WI38 (cell line): ENCODE data around the gene SF3B2.

ENCODE experiments used
- H3K4me3 ChIP-seq: 2 replicates; pipeline ENCODE4 v1.5.1; 2011; ENCODE audit warnings: low read depth, mild to moderate bottlenecking, control low read depth, low read length
- TF ChIP-seq, protein P1 (sequence below): IDR thresholded peaks from 2 replicates; pipeline ENCODE4 v1.5.1; 2012; ENCODE audit warnings: low read depth, mild to moderate bottlenecking, control low read depth, low read length

SF3B2 gene

DNA sequence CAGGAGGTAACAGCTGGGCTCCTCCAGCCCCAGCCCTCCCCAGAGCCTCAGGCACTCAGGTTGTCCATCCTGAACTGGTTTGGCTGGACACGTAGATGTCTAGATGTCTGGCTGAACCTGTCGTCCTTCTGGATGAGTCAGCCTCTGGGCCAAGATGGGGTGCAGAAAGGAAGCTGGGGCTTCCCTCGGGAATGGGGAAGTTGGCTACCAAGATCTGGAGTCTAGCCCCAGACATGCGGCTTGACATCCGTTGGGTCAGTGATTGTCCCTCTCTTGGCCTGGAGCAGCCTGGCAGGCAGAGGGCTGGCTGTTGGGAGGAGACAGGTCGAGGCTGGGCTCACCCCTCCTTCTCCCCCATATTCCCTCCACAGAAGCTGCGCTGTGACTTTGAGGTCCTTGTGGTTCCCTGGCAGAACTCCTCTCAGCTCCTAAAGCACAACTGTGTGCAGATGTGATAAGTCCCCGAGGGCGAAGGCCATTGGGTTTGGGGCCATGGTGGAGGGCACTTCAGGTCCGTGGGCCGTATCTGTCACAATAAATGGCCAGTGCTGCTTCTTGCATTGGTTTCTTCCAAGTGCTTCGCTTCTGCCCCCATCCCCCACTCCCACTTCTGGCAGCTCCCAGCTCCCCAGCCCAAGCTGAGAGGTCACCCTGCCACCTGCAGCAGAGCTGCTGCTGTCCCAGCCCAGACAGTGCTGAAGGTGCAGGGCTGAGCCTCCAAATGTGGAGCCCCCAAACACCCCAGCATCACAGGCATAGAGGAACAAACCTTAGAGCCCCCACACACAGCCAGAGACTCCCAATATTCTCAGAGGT, 39.0 kb upstream of the SF3B2 start:
- no peak overlapping the region for H3K4me3 ChIP-seq
- TF ChIP-seq, protein P1, sequence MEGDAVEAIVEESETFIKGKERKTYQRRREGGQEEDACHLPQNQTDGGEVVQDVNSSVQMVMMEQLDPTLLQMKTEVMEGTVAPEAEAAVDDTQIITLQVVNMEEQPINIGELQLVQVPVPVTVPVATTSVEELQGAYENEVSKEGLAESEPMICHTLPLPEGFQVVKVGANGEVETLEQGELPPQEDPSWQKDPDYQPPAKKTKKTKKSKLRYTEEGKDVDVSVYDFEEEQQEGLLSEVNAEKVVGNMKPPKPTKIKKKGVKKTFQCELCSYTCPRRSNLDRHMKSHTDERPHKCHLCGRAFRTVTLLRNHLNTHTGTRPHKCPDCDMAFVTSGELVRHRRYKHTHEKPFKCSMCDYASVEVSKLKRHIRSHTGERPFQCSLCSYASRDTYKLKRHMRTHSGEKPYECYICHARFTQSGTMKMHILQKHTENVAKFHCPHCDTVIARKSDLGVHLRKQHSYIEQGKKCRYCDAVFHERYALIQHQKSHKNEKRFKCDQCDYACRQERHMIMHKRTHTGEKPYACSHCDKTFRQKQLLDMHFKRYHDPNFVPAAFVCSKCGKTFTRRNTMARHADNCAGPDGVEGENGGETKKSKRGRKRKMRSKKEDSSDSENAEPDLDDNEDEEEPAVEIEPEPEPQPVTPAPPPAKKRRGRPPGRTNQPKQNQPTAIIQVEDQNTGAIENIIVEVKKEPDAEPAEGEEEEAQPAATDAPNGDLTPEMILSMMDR, result no peak

DNA sequence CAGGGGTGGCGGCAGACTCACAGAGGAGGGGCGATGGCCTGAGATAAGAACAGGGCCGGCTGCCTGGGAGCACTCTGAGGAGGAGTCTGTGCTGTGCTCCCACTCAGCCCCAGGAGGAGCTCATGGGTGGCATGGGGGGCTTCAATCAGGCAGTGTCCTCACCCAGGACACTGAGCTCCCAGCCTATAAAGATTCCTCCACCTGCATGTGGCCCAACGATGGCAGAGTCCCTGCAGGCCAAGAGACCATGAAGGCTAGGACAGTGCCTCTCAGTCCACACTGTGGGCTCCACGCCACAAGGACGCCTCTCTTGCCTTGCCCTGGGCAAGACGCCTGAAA, 38.4 kb upstream of the SF3B2 start:
- TF ChIP-seq, protein P1, result no peak

DNA sequence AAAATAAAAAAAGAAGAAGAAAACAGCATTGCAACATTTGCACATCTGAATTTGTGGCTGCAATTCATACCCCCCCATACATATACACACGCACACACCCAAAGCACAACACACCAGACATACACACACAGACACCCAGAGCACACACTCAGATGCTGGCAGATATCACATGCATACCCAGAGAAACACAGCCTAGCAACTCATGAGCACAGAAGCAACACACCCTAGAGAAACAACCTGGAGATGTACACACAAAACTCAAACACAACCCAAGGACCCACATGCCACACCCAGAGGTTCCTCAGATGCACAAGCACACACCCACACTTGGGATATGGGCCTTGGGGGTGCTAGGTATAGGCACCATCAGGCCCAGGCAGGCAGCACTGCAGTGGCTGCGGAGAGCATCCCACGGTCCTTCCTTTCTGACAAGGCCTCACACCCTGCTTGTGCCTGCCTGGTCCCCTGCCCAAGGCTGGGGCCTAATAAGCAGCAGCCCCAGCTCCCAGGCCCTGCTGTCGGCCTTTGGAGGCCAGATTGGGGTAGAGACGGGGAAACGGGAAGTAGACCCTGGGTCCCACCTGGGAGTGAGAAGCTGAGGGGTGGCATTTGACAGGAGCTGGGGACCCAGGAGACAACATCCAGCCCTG, 37.2 kb upstream of the SF3B2 start:
- TF ChIP-seq, protein P1, result no peak
- H3K4me3 ChIP-seq, result no peak overlapping the region

More for the DNA sequence above, 38.4 kb upstream of the SF3B2 start:
- H3K4me3 ChIP-seq, result no peak overlapping the region

DNA sequence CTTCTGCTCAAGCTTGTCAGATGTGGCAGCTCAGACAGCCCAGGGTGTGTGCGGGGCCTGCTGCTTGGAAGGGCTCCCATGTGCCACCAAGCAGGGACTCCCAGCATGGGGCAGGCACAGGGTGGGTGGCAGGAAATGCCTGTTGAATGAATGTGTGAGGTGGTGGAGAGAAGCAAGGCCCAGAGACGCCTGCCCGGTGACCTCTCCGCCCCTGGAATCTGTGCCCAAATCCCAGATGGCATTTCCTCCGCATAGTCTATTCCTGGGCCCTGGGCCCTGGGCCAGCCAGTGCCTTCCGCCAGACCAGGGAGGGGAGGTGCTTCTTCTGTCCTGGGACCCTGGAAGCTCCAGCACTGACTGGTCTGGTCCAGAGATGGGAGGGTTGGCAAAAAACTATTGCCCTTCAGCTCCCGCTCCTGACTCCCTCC, 36.7 kb upstream of the SF3B2 start:
- TF ChIP-seq, protein P1, result no peak
- H3K4me3 ChIP-seq, result no peak overlapping the region

DNA sequence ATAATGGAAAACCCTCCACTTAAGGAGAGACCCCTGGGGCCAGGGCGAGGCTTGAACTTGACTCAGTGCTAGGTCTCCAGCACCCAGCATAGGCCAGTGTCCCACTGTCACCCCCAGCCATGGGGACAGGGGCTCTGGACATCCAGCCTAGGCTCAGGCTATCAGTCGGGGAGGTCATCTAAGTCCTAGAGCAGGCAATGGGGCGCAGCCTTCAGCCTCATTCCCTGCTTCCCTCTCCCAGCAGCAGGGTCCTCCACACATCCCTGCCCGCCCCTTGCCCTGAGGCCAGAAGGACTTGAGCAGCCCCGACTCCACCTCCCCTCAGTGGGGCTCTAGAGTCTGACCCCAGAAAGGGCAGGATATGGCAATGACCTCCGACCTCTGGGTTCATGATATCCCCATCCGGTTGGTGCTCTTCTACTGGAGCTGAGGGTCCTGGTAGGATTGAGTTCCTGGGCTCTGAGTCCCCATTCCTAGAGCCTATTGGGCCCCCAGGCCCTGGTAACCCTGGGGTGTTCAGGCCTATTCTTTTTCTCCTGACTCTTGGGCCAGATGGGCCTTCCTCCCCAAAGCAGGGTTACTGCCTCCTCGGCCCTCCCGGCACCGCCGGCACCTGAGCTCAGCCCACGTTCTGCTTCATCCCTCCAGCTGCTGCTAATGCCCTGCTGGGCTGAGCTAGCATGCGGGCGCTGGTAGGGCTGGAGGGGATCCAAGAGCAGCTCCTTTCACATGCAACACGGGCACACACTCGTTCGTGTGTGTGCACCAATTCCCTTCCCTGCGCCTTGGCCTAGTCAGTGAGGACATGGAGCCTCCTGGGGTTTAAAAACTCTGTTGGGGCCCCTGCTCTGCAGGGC, 36.0 kb upstream of the SF3B2 start:
- TF ChIP-seq, protein P1, result no peak
- H3K4me3 ChIP-seq, result no peak overlapping the region

DNA sequence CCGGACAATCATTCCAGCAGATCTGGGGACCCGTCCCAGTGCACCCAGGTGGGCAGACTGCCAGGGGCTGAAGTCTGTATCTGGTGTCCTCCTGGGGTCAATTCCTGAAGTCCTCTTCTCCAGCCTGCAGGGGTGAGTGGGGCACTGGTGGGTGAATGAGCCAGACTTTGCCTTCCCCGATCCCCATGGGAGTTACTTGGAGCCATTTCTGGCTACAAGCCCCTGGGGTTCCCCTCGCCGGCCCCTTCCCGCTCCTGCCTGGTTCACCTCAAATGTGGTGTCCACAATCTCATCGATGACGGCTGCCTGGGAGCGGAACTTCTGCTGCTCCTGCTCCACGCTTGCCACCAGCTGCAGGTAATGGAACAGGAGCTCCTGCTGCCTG, 35.4 kb upstream of the SF3B2 start:
- TF ChIP-seq, protein P1, result no peak
- no peak overlapping the region for H3K4me3 ChIP-seq

DNA sequence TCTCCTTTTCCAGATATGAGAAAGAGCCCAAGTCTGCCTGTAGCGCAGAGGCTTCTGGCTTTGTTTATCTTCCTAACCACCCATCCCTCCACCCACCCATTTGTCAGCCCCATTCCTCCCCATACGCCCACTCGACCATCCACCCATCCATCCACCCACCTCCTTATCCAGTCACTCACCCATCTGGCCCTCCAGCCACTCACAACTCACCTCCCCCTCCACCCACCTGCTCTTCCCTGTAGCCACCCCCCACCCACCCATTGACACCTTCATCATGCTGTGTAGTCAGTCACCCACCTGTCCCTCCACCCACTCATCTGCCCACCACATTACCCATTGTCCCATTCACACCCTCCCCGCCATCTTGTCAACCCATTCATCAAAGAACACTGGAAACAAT, 34.8 kb upstream of the SF3B2 start:
- H3K4me3 ChIP-seq, result no peak overlapping the region
- TF ChIP-seq, protein P1, result no peak
